Activated gamma-delta T cell (primary cell): ENCODE measurements around the gene ITM2A.

ENCODE experiments used
- DNase-seq: peaks from one replicate; lab custom pipeline; 2025; lab: John Stamatoyannopoulos, UW
- total RNA-seq, 2 donors: gene quantifications; one replicate each; lab custom pipeline; 2026; lab: John Stamatoyannopoulos, UW

Gene ITM2A
- total RNA-seq, result 103 to 113 reads per million in 2 donors

DNA sequence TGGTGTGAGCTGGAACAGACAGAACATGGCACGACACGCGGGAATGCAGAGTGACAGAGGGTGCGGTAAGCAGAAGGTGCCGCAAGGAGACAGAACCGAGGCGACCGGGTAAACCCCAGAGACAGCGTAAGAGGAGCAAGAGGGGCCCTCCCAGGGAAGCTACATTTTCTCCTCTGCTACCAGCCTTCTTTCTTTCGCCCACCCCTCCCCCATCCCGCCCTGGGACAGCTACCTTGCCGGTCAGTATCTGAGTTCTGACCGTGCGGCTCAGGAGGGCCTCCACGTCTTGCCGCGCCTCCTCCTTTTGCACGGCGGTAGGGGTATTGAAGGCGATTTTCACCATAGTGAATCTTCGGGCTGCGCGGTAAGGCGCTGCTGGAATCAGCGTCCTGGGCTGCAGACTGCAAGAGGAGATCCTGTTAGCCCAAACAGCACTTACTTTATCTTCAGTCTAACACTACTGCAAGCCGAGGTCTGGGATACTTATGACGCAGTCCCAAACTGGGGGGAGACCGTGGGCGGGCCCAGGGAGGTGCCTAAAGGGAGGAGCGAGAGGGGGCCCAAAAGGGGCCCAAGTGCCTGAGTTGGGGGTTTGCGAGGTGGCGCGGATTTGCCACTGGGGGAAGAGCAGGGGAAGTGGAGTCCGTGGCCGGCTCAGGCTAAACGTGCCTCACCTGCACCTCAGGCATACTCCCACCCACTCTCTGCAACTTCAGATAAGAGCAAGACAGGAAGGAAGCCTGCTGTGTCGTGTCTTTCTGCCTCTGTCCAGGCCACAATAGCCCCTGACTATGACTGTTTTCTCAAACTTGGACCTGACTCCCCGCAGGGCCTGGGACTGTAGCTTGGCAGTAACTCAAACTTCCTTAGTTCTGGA, at the start of gene ITM2A:
TSS of gene ITM2A (minus strand) at position 462 of the 877 bp plus-strand sequence. CDS start at position 343, 119 bp downstream.
- DNase-seq, result peak; percentile 19

DNA sequence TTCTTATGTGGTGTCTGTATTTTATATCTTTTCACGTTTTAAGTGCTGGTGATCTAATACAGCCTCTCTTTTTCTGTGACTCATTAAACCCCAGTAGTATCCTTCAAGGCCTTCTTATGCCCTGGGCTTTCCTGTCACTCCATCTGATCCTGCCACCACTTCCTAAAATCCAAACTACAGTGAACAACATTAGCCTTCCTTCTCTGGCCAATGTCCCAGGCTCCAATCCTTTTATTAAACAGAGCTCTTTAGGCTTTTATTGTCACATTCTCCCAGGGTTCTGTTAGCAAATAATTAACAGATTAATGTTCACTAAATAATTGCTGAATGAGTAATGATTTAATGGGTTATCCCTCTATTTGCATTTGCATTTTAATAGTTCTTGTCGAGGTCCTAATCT, 47.9 kb upstream of the ITM2A start:
- DNase-seq, result no peak

DNA sequence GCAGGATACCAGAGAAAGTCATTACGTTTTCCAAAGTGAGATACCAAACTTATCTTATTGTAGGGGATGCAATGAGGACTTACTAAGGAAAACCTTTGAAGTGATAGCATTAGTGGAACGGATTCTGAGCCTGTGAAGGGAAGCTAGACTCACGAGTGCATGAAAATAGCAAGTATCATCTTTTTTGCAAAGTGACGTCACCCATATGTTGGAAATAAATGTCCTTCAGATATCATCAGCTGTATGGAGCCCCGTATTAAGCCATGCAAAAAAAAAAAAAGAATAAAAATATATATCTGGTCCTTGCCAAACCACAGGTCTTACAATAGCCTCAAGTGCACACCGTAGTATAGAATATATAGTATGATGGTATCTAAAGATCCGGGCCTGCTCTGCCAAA, 46.8 kb upstream of the ITM2A start:
- no peak for DNase-seq

DNA sequence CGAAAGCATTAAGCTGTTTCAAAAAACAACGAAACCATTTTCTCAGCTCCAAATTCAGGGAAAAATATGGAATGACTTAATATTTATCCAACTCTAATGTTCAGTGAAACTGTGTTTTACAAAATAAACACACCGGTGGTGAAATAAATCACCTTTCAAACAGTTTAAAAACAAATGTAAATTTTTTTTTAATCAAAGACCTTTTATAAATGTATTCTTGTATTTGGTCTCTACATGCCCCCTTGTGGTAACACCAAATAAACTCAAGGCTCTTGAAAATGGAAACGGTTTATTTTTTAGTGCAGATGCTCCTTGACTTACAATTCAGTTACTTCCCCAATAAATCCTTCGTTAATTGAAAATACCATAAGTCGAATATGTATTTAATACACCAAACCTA, 45.8 kb upstream of the ITM2A start:
- DNase-seq, result no peak

DNA sequence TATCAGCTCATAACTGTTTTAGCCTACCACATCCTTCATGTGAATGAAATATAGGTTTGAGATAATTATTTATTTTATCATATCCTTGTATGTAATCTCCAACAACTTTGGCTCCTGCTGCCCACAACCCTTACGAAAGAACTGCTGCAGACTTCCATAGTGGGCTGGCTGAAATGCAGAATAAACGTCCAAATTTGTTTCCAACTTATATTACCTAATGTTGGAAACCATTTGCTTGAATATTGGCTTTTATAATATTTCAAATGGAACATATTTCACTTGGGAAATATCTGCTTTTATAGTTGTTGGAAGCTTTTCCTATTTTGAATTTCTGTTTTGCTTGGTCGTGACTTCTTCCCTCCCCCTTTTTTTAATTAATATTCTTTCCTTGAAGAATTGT, 45.0 kb upstream of the ITM2A start:
- no peak for DNase-seq

DNA sequence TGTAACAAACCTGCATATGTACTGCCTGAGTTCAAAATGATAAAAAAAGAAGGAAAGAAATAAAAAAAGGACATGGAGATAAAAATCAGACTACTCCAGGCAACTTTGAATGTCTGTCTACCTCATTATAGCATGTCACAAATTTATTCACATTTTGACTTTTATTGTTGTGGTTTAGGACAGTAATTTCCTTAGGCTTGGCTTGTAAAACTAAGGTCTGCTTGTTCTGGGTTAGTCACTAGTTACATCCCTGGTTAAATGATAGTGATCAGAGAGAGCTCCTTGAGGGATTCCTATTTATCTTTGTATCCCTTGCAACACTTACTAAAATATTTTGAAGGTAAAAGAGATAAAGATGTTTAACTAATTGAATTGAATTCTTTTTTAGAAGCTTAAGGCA, 42.5 kb upstream of the ITM2A start:
- no peak for DNase-seq

DNA sequence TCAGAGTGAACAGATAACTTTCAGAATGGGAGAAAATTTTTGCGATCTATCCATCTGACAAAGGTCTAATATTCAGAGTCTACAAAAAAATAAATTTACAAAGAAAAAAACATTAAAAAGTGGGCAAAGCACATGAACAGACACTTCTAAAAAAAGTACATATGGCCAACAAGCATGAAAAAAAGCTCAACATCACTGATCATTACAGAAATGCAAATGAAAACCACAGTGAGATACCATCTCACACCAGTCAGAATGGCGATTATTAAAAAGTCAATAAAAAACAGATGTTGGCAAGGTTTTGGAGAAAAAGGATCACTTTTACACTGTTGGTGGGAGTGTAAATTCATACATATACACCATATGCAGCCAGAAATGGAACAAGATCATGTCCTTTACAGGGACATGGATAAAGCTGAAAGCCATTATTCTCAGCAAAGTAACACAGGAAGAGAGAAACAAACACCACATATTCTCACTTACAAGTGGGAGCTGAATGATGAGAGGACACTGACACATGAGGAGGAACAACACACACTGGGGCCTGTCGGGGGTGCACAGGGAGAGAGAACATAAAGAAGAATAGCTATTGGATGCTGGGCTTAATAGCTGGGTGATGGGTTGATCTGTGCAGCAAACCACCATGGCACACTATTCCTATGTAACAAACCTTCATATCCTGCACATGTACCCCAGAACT, 41.6 kb upstream of the ITM2A start:
- no peak for DNase-seq

DNA sequence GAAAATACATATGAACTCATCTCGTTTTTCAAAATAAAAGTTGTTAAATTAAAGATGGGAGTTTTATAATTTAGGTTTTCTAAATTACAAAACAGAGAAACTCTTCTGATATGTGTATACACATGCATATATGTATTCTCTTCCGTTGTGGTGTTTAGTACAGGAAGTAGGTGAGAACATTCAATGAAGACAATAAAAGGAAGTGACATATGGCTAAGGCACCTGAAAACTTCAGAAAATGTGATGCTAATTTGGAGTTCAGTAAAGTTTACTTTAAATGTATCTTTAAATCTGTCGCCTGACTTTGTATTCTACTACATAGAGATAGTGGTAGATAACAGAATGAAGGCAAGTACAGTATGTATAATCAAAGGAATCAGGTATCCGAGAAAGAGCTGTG, 33.5 kb upstream of the ITM2A start:
- DNase-seq, result no peak

DNA sequence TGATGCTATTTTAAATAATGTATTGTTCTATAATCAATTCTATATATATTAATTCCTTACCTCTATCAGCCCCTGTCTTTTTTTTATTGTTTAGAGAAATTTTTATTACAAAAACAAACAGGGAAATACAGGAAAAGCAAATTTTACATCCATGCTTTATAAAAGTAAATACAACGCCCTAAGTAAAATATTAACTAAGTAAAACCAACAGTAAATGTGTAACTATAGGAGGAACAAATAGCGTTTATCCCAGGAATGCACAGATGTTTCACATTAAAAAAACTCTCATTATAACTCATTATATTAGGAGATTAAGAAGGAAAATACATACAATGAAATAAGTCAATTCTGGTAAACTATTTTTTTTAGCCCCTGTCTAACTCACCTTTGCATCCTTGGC, 8.2 kb upstream of the ITM2A start:
- no peak for DNase-seq

DNA sequence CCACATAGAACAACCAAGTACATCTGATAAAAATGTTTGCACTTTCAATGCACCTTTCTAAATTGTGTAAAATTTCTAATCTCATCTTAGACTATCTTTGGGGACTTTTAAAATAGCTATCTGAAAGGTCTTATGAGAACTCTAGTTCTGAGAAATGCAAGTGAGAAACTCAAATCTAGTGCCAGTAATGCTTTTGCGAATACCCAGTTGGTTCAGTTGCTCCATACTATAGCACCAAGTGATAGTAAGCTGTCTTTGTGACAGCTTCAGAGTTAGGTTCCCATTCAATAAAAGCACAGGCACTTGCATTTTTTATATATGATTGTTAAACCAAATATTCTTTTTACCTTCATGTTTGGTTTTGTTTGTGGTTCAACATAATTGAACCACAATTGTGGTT, 4.5 kb upstream of the ITM2A start:
- DNase-seq, result no peak

DNA sequence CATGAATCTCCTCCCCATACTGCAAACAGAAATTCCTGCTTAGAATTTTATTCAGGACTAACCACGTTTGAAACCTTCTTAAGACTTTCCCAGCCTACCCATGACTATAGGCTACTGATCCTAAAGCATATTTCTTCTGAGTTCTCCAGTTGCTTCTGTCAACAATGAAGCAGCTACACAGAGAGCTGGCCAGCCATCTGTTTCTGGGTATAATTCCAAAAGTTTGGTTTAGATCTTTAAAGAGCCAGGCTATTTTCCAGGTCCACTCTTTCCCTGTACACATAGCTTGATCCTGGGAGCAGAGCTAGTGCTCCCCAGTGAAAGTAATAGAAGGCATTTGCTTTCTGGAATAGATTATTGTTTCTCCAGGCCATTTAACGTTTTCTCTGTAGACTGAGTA, 4.0 kb upstream of the ITM2A start:
- DNase-seq, result no peak

DNA sequence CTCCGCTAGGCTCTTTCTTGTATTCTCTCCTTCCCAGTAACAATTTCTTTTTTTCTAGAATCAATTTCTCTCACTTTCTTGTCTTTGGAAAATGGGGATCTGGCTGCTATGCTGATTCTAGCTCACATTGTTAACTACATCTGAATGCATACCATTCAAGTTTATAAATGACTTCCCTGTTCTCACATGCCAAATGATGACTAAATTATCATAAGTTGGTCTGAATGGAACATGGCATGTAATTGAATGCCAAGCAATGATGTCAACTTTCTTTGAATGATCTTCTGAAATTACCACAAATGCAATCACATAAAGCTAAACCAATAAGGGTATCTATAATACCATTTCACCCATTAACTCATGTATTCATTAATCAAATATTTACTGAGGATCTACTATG, 2.7 kb upstream of the ITM2A start:
- DNase-seq, result no peak

DNA sequence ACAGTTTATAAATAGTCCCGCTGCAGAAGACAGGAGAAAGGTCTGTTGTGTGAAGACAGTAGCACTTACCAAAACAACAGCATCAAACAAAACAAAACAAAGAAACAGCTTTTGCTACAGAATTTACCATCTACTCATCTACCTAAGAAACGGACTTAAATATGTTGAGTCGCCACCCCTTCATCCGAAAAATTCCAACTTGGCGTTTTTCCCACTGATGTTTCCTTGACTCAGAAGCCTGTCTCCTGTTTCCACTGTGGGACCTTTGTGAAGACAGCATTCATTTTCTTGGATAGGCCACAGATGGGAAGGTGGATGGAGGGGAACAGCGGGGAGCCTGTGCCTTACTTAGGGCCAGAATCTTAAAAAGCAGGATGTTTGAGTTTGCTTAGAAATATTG, 1.3 kb upstream of the ITM2A start:
- DNase-seq, result no peak

DNA sequence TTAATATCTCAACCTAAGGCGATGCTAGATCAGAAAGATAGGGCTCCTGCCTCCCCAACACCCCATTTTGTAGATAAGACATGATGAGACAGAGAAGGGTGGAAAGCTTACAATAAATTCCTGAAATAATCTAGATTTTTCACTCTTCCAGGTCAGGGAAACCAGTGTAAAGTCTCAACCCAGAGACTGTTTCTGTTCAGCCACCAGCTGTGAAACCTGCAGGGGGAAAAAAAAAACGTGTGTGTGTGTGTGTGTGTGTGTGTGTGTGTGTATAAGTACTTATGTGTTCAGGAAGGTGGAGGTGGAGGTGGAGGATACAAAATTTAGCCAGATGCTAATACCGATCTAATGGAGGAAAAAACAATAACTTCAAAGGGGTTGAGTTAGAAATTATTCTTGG, 773 bp upstream of the ITM2A start:
- no peak for DNase-seq

DNA sequence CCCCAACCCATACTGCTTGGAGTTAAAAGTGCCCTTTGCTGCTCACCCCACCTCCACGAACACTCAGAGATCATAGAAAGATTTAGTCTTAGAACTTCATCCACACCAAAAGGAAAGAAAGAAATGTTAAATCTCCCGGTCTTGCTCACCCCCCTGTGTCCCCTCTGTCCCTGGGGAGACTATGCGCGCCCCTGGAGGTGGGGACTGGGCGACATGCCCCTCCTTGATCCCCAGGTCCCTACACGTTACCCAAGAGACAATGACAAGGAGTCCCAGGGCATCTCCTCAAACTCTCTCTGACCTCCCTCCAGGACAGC, 620 bp downstream of the ITM2A start:
- DNase-seq, result no peak

DNA sequence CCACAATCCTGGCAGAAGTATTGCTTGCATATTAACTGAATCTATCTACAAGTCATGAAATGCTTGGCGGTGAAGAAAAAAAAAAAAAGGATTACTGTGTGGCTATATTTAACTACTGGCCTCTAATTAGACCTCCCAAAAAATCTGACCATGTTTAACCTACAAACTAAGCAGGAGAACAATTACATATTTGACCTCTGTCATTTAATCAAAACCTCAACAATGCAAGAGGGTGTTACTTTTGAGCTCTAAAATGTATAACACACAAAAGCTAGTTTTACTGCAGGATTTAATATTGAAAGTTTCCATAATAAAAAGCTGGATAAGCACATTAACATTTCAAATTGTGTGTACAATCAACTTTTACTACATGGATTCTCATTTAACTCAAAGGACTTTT, 1.5 kb downstream of the ITM2A start:
- no peak for DNase-seq

DNA sequence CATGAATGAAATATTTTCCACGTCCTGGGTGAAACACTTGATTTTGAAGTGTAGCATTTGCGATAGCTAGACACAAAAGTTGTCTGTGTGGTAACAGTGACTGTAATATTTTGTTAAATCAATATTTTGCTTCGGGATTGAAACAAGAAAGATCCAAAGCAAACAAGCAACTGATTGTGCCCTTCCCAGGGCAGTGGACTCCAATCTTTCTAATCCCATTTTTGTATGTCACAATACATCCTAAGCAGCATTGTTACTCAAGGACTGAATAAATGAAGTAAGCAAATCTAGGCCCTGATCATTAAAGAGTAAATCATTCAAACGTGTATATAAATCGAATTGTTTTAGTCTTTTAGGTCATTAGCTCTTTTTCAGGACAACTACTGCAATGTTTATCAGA, 2.8 kb downstream of the ITM2A start:
- no peak for DNase-seq

DNA sequence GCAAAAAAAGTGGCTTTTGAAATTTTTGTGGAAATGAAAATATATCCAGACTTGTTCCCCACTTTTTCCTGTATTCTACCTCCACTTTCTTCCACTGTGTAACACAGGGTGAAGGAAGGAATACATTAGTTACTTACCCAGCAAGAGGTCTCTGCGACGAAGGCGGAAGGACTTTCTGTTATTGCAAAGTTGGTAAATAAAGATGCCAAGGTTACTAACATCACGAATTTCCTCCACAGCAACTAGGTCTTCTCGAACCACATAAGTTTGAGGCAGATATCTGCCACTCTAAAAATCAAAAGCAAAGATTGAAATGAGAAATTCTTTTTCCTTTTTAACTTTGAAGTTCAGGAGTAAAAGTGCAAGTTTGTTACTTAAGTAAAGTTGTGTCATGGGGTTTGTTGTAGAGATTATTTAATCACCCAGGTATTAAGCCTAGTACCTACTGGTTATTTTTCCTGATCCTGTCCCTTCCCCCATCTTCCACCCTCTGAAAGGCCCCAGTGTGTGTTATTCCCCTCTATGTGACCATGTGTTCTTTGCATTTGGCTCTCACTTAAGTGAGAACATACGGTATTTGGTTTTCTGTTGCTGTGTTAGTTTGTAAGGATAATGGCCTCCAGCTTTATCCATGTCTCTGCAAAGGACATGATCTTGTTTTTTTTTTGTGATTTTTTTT, 5.8 kb downstream of the ITM2A start:
- no peak for DNase-seq

DNA sequence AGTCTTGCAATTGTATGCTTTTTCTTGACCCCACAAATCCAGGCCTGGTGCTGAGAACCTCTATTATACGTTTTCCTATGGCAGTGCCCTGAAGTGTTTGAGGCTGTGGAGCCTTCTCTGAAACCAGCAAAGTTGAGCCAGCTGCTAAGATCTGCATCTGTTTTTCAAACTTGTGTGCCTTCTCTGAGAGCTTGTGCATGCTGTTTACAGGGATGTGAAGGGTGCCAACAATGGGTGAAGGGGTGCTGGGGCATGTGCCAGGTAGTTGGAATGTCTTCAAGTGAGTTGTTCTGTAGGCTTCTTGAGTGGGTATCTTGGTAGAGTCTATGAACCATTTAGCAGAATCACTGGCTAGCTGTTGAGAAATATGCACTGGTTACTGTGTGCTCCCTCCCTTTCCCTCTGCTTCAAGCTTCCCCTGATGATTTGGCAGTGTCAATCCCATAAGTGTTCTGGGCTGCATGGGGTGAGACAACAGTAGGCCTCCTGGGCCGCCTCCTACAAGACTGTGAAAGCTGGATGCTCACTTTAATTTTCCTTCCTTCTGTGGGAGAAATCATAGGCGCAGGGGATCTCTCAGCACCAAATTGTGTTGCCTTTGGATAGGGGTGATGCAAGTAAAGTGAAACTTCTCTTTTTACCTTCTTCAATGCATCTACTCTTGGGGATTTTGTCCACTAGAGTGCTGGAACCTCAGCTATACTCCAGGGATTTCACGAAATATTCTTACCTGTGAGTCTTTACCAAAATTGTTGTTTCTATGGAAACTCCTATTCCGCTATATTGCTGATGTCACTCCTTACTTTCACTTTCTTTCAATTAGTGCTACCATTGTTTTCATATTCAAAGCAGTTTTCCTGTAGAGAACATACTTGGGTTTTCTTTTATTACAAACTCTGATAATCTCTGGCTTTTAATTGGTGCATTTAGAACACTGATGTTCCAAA, 30.0 kb downstream of the ITM2A start:
- DNase-seq, result no peak

DNA sequence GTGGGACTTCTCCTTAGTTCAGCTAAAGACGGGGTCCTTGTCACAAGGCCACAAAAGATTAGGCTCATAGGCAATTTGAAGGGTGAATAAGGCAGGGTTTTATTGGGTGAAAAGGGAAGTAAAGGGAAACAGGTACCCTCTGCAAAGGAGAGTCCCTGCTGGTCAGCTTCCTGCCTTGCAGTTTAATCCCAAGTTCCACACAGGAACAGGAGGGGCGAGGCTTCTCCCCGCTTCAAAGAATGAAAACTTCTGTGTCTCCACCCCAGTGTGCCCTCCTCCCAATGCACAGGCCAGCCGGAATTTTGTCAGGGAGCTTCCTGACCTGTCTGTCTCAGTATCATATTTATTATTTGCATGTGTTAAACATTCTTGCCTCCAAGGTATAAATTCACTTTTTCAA, 37.1 kb downstream of the ITM2A start:
- DNase-seq, result no peak

DNA sequence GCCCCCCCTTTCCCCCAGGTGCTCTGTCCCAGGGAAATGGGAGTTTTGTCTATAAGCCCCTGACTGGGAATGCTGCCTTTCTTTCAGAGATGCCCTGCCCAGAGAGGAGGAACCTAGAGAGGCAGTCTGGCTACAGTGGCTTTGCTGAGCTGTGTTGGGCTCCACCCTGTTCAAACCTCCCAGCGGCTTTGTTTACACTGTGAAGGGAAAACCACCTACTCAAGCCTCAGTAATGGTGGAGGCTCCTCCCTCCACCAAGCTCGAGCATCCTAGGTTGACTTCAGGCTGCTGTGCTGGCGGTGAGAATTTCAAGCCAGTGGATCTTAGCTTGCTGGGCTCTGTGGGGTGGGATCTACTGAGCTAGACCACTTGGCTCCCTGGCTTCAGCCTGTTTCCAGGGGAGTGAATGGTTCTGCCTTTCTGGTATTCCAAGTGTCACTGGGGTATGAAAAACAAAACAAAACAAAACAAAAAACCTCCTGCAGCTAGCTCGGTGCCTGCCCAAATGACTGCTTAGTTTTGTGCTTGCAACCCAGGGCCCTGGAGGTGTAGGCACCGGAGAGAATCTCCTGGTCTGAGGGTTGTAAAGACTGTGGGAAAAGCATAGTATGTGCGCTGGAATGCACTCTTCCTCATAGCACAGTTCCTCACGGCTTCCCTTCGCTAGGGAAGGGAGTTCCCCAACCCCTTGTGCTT, 41.7 kb downstream of the ITM2A start:
- no peak for DNase-seq
